Glutamatergic neuron (in vitro differentiated cells): ENCODE results near the gene MYBPHL. TPM values are rescaled to one million over a fixed set of nuclear protein-coding genes. Genes with fewer than 3 reads are reported as not detected.

Source experiments
- DNase-seq: peaks from one replicate; pipeline ENCODE4 v3.0.0; 2022
- H3K27ac Mint-ChIP-seq: one replicate; pipeline ENCODE4 v1.8.0; 2020; ENCODE audit warnings: mild to moderate bottlenecking, mixed read lengths, inconsistent platforms; ENCODE audit not compliant: unreplicated experiment
- H3K27me3 Mint-ChIP-seq: one replicate; pipeline ENCODE4 v1.8.0; 2020; ENCODE audit warnings: mild to moderate bottlenecking, moderate library complexity, mixed read lengths, inconsistent platforms; ENCODE audit not compliant: unreplicated experiment
- H3K36me3 Mint-ChIP-seq: one replicate; pipeline ENCODE4 v1.8.0; 2020; ENCODE audit warnings: mild to moderate bottlenecking, mixed read lengths, inconsistent platforms; ENCODE audit not compliant: unreplicated experiment
- H3K4me1 Mint-ChIP-seq: one replicate; pipeline ENCODE4 v1.8.0; 2020; ENCODE audit warnings: mild to moderate bottlenecking, low read depth, mixed read lengths, inconsistent platforms; ENCODE audit not compliant: unreplicated experiment
- H3K4me3 Mint-ChIP-seq: one replicate; pipeline ENCODE4 v1.8.0; 2020; ENCODE audit warnings: mild to moderate bottlenecking, mixed read lengths, inconsistent platforms; ENCODE audit not compliant: unreplicated experiment
- H3K9me3 Mint-ChIP-seq: one replicate; pipeline ENCODE4 v1.8.0; 2020; ENCODE audit warnings: mild to moderate bottlenecking, moderate library complexity, mixed read lengths, inconsistent platforms; ENCODE audit not compliant: unreplicated experiment
- total RNA-seq: library from RNA; stranded (reverse); fragmentation: NEBNext Ultra II Directional; extraction: Animal tissue kit (Norgen Biotek cat#: 25700); gene quantifications from one replicate; pipeline ENCODE4 v1.2.1, GENCODE V29; 2021; ENCODE audit not compliant: unreplicated experiment
- TF ChIP-seq, protein P1 (sequence below): fragments of 200-600 bp; sonication (generic); IDR thresholded peaks from one replicate; pipeline ENCODE4 v1.5.0; 2021; ENCODE audit not compliant: partially characterized antibody, unreplicated experiment

The MYBPHL gene
- total RNA-seq, 1 donor from 2014 or later: 0.64 TPM

GRCh38 chr1:109295712-109296415 lies 10.9 kb downstream of the MYBPHL start:
- peaks cover 5% of the 10 kb centered on the region for H3K36me3 Mint-ChIP-seq
- peak overlapping the region; percentile 60 for H3K4me3 Mint-ChIP-seq
- TF ChIP-seq, protein P1, sequence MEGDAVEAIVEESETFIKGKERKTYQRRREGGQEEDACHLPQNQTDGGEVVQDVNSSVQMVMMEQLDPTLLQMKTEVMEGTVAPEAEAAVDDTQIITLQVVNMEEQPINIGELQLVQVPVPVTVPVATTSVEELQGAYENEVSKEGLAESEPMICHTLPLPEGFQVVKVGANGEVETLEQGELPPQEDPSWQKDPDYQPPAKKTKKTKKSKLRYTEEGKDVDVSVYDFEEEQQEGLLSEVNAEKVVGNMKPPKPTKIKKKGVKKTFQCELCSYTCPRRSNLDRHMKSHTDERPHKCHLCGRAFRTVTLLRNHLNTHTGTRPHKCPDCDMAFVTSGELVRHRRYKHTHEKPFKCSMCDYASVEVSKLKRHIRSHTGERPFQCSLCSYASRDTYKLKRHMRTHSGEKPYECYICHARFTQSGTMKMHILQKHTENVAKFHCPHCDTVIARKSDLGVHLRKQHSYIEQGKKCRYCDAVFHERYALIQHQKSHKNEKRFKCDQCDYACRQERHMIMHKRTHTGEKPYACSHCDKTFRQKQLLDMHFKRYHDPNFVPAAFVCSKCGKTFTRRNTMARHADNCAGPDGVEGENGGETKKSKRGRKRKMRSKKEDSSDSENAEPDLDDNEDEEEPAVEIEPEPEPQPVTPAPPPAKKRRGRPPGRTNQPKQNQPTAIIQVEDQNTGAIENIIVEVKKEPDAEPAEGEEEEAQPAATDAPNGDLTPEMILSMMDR: no peak
- peaks cover 29% of the 10 kb centered on the region for H3K4me1 Mint-ChIP-seq
- no peak for DNase-seq
- peak overlapping the region; percentile 82 for H3K27ac Mint-ChIP-seq
- H3K27me3 Mint-ChIP-seq: no peaks in the 10 kb centered on the region
- peaks cover 4% of the 10 kb centered on the region for H3K9me3 Mint-ChIP-seq

GRCh38 chr1:109294481-109294880 lies 12.3 kb downstream of the MYBPHL start:
- Mint-ChIP-seq H3K4me1 (peaks cover 26% of the 10 kb centered on the region), H3K4me3 (no peak overlapping the region), H3K27ac (no peak overlapping the region), H3K27me3 (no peaks in the 10 kb centered on the region), H3K9me3 (peaks cover 6% of the 10 kb centered on the region), H3K36me3 (peaks cover 5% of the 10 kb centered on the region)
- TF ChIP-seq, protein P1: no peak
- no peak for DNase-seq

DNA sequence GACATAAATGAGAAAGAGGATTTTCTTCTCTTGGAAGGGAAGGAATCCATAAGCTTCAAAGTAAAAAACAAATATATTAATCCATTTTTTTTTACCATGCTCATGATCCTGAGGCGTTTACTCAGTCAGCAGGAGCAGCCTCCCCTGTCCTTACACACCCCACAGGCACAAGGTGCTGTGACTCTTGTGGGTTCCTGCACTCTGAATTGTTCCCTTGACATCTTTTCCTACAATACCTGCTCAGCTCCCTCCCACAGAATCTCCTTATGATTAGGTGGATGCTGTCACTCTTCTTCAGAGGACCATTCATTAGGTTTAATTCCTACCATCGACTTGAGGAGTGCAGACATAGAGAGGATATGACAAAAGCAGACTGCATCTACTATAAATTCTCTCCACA lies 13.8 kb downstream of the MYBPHL start:
- no peaks in the 10 kb centered on the region for H3K27me3 Mint-ChIP-seq
- TF ChIP-seq, protein P1: no peak
- peaks cover 5% of the 10 kb centered on the region for H3K36me3 Mint-ChIP-seq
- no peak for DNase-seq
- H3K4me3 Mint-ChIP-seq: no peak overlapping the region
- H3K27ac Mint-ChIP-seq: no peak overlapping the region
- peaks cover 15% of the 10 kb centered on the region for H3K4me1 Mint-ChIP-seq
- peaks cover 6% of the 10 kb centered on the region for H3K9me3 Mint-ChIP-seq

- Mint-ChIP-seq H3K4me1 (peaks cover 15% of the 10 kb centered on the region), H3K27me3 (no peaks in the 10 kb centered on the region), H3K4me3 (no peak overlapping the region), H3K27ac (no peak overlapping the region), H3K36me3 (peaks cover 5% of the 10 kb centered on the region), H3K9me3 (peaks cover 6% of the 10 kb centered on the region)
- TF ChIP-seq, protein P1: no peak
- DNase-seq: no peak
These were observed 14.4 kb downstream of the MYBPHL start for GRCh38 chr1:109292364-109292763.

- no peak for DNase-seq
- H3K9me3 Mint-ChIP-seq: peaks cover 3% of the 10 kb centered on the region
- TF ChIP-seq, protein P1: no peak
- H3K27me3 Mint-ChIP-seq: peaks cover 3% of the 10 kb centered on the region
- peaks cover 11% of the 10 kb centered on the region for H3K4me1 Mint-ChIP-seq
- no peak overlapping the region for H3K27ac Mint-ChIP-seq
- peaks cover 5% of the 10 kb centered on the region for H3K36me3 Mint-ChIP-seq
- no peak overlapping the region for H3K4me3 Mint-ChIP-seq
These were observed 15.8 kb downstream of the MYBPHL start for GRCh38 chr1:109290998-109291397.
